Dermis microvascular lymphatic vessel endothelial cell (primary cell): ENCODE data around the gene UNC45B. TPM values are rescaled to one million over a fixed set of nuclear protein-coding genes. Genes with fewer than 3 reads are reported as not detected.
"Not testable (repeated sequence)": the region's sequence is repeated elsewhere in the genome, so short reads cannot be mapped to it uniquely, and the experiment has no call there.

Experiments
- DNase-seq, 2 donors: peaks; one replicate each; pipeline versions ENCODE4 v3.0.0 to v3.0.0-alpha.2; 2010; ENCODE audit warnings: low read depth in 2 of 2
- total RNA-seq: library from RNA; depleted of rRNA; stranded (reverse); fragments of >200 nt; gene quantifications from 2 replicates; pipeline ENCODE4 v1.2.1, GENCODE V29; 2014

UNC45B gene
- total RNA-seq, 1 donor from 2014 or later, result under 0.01 TPM

DNA sequence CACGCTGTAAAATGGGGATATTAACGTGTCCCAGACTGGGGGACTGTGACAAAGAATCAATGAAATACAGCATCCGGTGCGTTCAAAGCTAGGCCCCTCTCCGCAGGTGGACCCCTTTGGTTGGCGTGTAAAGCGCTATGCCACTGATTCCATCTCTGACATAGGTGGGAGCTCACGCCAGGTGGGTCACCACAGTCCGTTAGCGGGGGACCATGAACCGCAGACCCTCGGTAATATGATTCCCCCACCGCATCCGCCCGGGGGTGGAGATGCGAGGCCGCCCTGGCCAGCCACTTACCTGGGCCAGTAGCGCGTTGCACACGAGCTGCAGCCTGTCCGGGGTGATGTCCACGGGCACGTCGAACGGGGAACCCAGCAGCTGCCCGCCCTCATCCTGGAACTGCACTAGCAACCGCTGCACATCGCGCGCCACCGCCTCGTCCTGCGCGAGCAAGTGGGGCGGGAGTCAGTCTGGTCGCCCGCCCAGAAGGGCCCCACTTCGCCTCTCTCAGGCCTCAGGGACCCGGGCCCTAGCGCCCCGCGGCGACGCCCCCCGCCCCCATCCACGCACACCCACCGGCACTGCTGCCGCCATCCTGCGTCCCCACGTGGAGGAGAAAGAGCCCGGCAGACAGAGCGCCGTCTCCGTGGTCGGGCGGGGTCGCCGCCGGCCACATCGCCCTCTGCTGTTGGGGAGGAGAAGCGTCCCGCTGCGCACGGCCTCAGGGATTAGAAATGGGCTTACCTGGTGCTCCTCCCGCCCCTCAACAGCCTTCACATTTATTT is 5.7 kb upstream of the UNC45B start, which contains the start of gene NLE1:
Gene NLE1 (minus strand): TSS at position 623 of the 786 bp plus-strand sequence. CDS start 28 bp downstream, at position 595.
- peak; percentile 56 to 85 for DNase-seq

DNA sequence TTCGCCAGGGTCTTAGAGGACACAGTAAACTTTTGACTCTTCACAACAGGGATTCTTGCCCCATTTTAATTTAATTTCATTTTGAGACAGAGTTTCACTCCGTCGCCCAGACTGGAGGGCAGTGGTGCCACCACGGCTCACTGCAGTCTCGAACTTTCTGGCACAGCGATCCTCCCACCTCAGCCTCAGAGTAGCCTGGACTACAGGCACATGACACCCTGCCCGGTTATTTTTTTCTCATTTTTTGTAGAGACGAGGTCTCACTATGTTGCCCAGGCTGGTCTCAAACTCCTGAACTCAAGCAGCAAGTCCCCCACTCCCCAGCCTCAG is 5.2 kb upstream of the UNC45B start:
- no peak for DNase-seq

DNA sequence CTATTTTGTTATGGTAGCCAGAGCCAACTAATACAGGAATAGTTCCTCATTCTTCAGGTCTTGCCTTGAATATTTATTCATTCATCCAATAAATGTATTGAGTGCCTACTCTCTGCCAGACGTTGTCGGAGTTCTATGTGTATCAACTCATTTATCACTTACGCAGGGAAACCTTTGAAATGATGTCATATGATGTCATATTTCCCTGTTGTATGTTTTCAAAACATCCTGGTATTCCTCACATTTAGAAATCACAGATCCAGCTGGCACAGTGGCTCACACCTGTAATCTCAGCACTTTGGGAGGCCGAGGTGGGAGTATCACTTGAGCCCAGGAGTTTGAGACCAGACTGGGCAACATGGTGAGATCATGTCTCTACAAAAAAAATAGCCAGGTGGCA is 2.8 kb upstream of the UNC45B start:
- DNase-seq, result no peak

DNA sequence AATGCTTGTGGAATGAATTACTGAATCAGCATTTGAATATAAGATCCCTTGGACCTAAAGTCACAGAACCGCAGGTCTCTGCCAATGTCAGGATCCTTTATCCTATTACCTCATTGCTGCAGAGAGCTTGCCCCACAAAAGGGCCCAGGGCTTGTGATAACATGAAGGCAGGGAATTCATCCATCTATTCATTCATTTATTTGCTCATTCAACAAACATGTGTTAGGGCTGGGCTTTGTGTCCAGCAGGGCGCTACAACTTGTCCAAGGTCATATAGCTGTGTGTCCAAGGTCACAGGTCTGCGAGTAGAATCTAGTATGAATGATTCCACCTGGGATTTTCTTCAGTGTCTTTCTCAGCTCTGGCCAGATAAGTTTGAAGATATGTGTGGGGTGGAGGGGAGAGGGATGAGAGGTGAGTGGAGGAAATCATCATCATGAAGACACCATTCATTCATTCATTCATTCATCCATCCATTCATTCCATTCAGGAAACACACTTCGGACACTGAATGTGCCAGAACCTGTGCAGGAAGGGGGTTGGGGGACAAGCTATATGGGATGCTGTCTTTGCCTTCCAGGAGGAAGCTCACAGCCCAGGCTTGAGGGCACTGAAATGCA is 1.3 kb upstream of the UNC45B start:
- no peak for DNase-seq

DNA sequence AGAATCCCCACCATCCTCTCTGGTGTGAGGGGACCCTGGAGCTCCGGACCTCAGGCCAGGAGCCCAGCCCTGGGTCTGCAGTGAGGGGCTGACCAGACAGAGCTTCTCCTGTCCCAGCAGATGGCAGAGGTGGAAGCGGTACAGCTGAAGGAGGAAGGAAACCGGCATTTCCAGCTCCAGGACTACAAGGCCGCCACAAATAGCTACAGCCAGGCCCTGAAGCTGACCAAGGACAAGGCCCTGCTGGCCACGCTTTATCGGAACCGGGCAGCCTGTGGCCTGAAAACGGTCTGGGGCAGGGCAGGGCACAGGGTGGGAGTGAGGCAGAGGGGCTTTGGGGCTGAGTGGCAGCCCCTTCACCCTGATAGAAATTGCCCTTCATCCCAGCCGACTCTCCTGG is 527 bp downstream of the UNC45B start:
- no peak for DNase-seq

DNA sequence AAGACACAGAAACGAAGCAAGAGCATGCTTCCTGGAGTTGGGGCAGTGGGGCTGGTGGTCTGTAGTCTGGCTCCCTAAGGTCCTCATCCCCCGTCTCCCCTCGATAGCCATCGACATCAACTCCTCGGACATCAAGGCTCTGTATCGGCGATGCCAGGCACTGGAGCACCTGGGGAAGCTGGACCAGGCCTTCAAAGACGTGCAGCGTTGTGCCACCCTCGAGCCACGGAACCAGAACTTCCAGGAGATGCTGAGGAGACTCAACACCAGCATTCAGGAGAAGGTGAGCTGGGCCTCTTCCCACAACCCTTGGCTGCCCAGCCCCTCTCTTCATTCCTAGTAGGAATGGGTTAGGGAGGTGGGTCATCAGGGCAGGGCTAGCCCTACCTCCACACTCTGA is 2.3 kb downstream of the UNC45B start:
- no peak for DNase-seq

DNA sequence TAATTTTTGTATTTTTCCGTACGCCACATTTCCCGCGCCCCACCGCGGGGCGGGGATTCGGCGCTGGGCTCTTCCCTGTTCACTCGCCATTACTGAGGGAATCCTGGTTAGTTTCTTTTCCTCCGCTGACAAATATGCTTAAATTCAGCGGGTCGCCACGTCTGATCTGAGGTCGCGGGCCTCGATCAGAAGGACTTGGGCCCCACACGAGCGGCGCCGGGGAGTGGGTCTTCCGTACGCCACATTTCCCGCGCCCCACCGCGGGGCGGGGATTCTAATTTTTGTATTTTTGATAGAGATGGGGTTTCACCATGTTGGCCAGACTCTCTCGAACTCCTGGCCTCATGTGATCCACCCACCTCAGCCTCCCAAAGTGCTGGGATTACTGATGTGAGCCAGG is 3.5 kb downstream of the UNC45B start:
- not testable (repeated sequence) for DNase-seq

DNA sequence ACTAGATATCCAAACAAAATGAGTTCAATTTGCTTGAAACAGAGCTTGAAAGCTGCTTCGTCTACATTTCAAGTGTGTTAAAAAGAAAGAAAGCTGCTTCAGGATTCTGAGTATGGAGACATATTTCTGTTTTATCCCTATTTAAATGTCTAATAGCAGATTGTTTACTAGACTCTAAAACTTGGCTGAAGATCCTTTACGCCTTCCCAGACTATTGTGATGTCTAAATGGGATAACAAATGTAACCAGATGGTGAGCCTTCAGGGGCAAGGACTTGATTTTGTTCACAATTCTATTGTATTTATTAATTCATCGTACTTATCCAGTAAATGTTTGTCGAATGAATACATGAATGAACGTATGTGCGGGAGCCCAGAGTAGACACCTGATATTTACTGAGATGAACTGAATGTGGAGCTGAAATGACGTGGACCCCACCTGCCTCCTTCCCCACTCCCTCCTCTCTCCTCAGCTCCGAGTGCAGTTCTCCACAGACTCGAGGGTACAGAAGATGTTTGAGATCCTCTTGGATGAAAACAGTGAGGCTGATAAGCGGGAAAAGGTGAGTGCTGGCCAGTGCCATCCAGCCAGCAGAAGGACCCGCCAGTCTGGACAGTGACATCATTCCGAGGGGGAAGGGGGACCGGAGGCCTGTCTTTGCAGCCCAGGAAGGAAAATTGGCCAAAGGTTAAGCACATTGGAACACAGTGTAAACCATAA is 5.0 kb downstream of the UNC45B start:
- DNase-seq, result no peak

DNA sequence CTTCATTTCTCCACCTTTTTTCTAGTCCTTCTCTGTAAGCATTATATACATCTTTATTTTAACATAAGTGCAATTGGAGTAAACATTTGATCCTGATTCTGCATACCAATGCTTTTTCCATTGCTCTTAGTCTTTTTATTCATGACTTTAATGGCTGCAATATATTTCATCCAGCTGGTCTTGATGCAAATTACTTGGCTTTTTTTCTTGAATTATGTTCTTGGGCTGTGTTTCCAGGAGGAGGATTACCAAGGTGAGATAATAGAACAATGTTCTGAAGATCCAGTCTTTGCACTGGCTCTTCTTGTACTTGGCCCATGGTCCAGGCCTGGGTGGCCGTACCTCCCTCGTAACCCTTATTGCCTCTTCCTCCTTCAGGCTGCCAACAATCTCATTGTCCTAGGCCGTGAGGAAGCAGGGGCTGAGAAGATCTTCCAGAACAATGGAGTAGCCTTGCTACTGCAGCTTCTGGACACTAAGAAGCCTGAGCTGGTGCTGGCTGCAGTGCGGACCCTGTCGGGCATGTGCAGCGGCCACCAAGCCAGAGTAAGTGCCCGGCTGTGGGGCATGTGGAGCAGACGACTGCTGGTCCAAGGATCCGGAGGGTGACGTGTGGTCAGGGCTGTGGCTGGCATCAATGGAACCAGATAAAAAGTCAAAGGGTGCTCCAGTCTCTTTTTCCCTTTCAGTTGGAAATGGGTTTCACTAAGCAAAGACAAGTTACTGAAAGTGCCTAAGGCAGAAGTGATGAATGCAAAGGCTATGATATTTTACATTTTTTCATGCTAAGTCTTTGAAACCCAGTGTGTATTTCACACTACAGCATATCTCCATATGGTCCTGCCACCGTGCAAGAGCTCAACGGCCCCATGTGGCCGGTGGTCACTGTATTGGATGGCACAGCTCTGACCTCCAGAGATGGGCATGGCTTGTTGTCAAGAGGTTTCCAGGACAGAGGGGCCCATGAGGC is 6.9 kb downstream of the UNC45B start:
- no peak for DNase-seq

DNA sequence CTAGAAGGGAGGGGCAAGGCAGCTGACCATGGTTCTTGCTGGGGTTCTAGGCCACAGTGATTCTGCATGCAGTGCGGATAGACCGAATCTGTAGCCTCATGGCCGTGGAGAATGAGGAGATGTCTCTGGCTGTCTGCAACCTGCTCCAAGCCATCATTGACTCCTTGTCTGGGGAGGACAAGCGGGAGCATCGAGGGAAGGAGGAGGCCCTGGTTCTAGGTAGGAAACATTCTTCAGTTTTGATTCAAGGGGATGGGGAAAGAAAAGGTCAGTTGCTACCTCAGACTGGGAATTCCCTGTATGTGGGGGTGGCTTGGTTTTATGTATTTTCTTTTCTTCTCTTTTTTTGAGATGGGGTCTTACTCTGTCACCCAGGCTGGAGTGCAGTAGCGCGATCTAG is 7.6 kb downstream of the UNC45B start:
- no peak for DNase-seq

DNA sequence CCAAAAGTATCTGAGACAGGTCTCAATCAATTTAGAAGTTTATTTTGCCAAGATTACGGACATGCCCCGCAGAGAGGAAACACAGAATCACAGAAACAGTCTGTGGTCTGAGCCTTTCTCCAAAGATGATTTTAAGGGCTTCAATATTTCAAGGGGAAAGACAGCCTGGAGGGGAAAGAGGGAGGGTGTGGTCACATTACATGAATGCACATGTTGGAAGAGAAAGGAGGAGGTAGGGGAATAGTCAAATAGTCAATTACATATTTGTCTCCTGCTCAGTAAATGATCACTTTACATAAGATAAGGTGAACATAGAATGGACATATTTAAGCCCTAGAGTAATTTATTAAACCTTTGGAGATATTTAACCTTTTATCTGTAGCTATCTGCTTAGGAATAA is 12.3 kb downstream of the UNC45B start:
- DNase-seq, result no peak

DNA sequence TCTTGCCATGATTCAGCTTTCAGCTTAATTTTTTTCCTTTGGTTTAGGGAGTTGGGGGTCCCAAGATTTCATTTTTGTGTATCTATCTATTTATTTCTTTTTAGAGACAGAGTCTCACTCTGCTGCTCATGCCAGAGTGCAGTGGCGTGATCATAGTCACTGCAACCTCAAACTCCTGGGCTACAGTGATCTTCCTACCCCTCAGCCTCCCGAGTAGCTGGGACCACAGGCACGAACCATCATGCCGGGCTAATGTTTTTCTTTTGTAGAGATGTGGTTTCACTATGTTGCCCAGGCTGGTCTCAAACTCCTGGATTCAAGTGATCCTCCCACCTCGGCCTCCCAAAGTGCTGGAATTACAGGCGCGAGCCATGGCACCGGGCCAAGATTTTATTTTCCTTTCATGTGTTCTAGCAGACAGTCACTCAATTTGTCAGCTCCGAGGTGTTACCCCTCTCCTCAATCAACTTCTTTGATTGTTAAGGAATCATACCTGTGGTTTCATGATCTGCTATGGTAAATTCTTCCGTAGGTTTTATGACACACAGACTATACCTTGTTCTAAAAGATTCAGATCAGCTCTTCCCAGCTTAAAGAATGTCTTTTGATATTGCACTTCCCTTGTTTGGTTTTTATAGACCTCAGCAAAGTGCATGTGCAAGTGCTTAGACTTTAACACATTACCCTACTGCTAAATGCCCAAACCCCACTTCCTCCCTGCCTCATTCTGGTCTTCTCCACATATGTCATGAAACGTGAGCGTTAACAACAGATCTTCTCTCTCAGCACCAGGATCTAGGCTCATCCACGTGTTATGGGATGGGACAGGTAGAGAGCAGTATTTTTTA is 13.0 kb downstream of the UNC45B start:
- DNase-seq, result no peak

DNA sequence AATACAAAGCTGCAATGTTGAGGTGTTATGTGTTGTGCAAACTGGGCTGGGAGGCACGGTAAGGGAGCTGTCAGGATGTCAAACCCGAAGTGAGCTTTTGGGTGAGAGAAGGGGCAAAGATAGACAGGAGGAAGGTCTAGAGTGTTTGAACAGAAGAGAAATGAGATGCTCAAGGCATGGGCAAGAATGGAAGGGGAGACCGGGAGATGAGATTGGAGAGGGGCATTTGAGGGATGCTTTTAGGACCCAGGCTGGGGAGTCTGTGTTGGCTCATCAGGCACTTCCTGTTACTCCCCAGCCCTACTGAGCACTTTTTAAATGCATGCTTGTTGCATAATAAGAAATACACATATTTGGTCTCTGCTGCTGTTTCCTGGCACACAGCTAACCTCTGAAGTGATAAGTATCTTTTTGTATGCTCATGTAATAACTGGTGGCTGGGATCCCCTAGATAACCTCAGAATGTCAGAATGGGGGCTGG is 13.7 kb downstream of the UNC45B start:
- no peak for DNase-seq

DNA sequence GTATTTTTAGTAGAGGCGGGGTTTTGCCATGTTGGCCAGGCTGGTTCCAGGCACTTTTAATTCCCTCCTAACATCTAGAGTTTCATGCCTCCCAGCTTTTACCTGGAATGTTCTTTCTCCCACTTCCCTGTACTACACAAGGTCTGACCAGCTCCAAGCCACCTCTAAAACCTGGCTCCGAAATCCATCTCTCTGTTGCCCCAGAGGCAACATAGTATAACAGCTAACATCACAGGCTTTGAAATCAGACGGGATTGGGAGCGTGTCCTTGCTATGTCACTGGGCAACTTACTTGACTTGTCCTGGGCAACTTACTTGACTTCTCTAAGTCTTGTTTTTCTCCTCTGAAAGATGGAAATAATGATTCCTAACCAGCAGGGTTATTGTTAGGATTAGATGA is 15.1 kb downstream of the UNC45B start:
- DNase-seq, result no peak

DNA sequence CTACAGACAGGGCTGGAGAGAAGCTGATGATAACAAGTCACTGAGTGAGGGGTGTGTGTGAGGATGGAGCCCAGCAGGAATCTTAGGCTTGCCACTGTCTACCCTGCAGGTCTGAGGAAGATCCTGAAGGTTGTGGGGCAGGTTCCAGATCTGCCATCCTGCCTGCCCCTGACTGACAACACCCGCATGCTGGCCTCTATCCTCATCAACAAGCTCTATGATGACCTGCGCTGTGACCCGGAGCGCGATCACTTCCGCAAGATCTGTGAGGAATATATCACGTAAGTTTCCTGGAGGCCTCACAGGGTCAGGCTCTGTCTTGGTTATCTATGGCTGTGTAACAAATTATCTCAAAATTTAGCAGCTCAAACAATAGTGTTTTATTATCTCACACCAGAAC is 16.3 kb downstream of the UNC45B start:
- no peak for DNase-seq

DNA sequence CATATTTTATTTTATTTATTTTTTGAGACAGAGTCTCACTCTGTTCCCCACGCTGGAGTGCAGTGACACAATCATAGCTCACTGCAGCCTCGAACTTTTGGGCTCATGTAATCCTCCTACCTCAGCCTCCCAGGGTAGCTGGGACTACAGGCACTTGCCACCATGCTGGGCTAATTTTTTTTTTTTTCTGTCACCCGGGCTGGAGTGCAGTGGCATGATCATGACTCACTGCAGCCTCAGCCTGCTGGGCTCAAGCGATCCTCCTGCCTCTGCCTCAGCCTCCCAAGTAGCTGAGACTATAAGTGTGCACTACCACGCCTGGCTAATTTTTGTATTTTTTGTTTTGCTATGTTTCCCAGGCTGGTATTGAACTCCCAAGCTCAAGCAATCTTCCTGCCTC is 17.1 kb downstream of the UNC45B start:
- no peak for DNase-seq

DNA sequence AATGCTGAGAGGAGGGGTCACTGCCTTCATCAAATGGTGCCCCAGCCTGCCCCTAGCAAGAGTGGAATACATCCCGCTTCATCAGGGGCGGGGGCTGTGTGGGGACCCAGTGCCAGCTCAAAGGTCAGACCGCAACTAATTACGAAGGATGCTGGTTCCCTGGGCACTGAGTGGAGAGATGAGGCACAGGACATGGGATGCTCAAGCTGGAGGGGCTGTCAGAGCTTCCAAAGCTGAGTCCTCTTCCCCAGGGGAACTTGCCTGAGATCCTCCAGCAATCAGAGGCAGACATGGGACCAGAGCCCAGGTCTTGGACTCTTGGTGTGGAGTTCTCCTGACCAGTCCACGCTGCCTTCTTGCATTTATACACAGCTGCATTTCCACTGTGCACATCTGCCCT is 18.9 kb downstream of the UNC45B start:
- no peak for DNase-seq

DNA sequence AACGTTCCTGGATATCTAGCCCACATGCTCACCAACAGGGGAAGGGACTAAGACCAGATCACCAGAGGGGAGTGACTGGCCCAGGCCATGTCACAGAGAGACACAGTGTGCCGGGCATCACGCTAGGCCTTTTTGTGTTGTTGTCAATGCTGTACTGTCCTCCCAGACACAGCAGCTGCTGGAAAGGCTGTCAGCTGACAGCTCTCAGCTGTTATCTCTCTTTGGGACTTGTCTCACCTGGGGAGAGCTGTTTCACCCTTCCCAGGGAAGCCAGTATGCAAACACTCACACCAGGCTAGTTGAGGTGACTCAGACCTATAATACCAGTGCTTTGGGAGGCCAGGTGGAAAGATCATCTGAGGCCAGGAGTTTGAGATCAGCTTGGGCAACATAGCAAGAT is 19.4 kb downstream of the UNC45B start:
- no peak for DNase-seq

DNA sequence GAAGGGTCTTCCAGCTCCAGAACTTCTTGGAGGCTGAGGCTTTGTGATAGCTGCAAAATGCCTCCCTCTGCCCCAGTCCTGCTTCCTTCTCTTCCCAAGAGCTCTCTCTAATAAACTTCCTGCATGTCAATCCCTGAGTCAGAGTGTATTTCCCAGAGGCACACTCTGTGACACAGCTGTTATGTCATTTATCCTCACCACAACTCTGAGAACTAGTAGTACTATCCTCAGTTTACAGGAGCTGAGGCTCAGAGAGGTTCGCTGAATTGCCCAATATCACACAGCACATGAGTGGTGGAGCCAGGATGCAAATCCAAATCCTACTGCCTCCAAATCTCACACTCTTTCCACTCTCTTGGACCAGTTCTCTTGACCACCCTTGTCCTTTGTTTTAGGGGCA is 20.0 kb downstream of the UNC45B start:
- no peak for DNase-seq

DNA sequence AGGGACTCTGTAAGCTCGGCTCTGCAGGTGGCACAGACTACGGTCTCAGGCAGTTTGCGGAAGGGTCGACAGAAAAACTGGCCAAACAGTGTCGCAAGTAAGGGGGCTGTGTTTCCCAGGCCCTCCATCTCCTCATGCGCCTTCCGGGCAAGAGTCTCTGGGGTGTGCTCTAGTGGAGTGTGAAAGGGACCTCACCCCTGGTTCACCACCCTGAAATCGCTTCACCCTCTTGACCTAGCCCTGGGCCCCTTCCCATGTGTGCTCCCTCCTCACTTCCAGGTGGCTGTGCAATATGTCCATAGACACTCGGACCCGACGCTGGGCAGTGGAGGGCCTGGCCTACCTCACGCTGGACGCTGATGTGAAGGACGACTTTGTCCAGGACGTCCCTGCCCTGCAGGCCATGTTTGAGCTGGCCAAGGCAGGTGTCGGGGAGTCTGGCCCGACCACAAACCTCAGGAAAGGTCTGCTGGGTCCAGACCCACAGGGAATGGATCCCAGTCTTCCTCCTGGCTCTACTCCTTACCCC is 22.3 kb downstream of the UNC45B start:
- no peak for DNase-seq
